Fibroblast of peridontal ligament (primary cell): Measurements from ENCODE around the gene DLG1.
A peak's percentile ranks its signal among the peaks of the same experiment; 100 is the strongest.

ENCODE experiments used
- DNase-seq: peaks from one replicate; pipeline ENCODE4 v3.0.0-alpha.2; 2010; ENCODE audit errors: extremely low read depth

Gene DLG1

GRCh38 chr3:197030379-197031314, 267.8 kb downstream of the DLG1 start:
- no peak for DNase-seq

GRCh38 chr3:197029511-197030167, 268.8 kb downstream of the DLG1 start, which contains the start of gene MELTF:
Gene MELTF, minus strand, starts transcription at chr3:197029817. Its CDS starts 115 bp downstream, at chr3:197029702.
- DNase-seq = peak; percentile 42

GRCh38 chr3:197028728-197029510, 269.5 kb downstream of the DLG1 start:
- no peak for DNase-seq

- DNase-seq = no peak
These were observed 270.3 kb downstream of the DLG1 start for GRCh38 chr3:197027896-197028727.

- DNase-seq = no peak
These were observed 271.1 kb downstream of the DLG1 start for GRCh38 chr3:197027151-197027895.

GRCh38 chr3:197026481-197026866, 271.9 kb downstream of the DLG1 start:
- no peak for DNase-seq

- no peak for DNase-seq
These were observed 272.5 kb downstream of the DLG1 start for GRCh38 chr3:197025736-197026480.

- DNase-seq = no peak
These were observed 273.3 kb downstream of the DLG1 start for GRCh38 chr3:197024881-197025735.

GRCh38 chr3:197023998-197024651, 274.3 kb downstream of the DLG1 start:
- no peak for DNase-seq

- no peak for DNase-seq
These were observed 275.0 kb downstream of the DLG1 start for GRCh38 chr3:197023241-197023997.

GRCh38 chr3:197022405-197023231, 275.8 kb downstream of the DLG1 start:
- DNase-seq = no peak

- no peak for DNase-seq
These were observed 276.5 kb downstream of the DLG1 start for GRCh38 chr3:197021729-197022404.

- DNase-seq = no peak
These were observed 277.2 kb downstream of the DLG1 start for GRCh38 chr3:197021231-197021630.

- no peak for DNase-seq
These were observed 278.9 kb downstream of the DLG1 start for GRCh38 chr3:197019535-197019934.

- no peak for DNase-seq
These were observed 279.4 kb downstream of the DLG1 start for GRCh38 chr3:197019021-197019420.

- DNase-seq = no peak
These were observed 281.4 kb downstream of the DLG1 start for GRCh38 chr3:197017003-197017402.
